A549 (cell line): ENCODE results near the gene FAM181A. TPM values are rescaled to one million over a fixed set of nuclear protein-coding genes. Genes with fewer than 3 reads are reported as not detected.

Experiments
- ATAC-seq, 2 experiments: fragments of 200-7000 bp in 1 of 2; fragments of >200 bp in 1 of 2; cut with Nextera tagmentation in 1 of 2; cut with Tn5 transposase in 1 of 2; 3 replicates each; pipeline versions ENCODE4 v1.8.0 to v1.9.1; 2018 to 2020; ENCODE audit warnings: mild to moderate bottlenecking in 1 of 2, moderate library complexity in 1 of 2
- CTCF ChIA-PET: fragments of 300-600 bp; sonication (Branson Sonifier 250); formaldehyde crosslinking; extraction: SDS; loops from one replicate; lab custom pipeline; 2021; ENCODE audit warnings: antibody characterized with exemption, inconsistent platforms; lab: Yijun Ruan, JAX
- POLR2A ChIA-PET: fragments of 350-600 bp; formaldehyde crosslinking; extraction: SDS; loops from one replicate; lab custom pipeline; 2021; ENCODE audit warnings: antibody characterized with exemption, inconsistent platforms; lab: Yijun Ruan, JAX
- DNase-seq, 2 experiments: peaks; one replicate each; pipeline versions ENCODE4 v3.0.0 to v3.0.0-alpha.2; 2011 to 2016; ENCODE audit warnings: low read depth in 1 of 2, low spot score in 1 of 2
- FAIRE-seq: peaks from 2 replicates; lab custom pipeline; 2011; peaks lifted over from hg19 to GRCh38; lab: Jason Lieb, UNC
- H3K27ac ChIP-seq, 2 experiments: fragments of >200 bp; sonication (Bioruptor Twin); formaldehyde crosslinking; 3 replicates each; pipeline ENCODE4 v1.5.1; 2016 to 2017
- H3K4me1 ChIP-seq: fragments of >200 bp; sonication (Bioruptor Twin); formaldehyde crosslinking; 3 replicates; pipeline ENCODE4 v1.6.1; 2016
- H3K4me2 ChIP-seq: fragments of >200 bp; sonication (Bioruptor Twin); formaldehyde crosslinking; 3 replicates; pipeline ENCODE4 v1.6.1; 2016
- H3K4me3 ChIP-seq: fragments of >200 bp; sonication (Bioruptor Twin); formaldehyde crosslinking; 3 replicates; pipeline ENCODE4 v1.5.1; 2016
- H3K9me3 ChIP-seq: fragments of >200 bp; sonication (Bioruptor Twin); formaldehyde crosslinking; 3 replicates; pipeline ENCODE4 v1.6.1; 2016
- CEBPB ChIP-seq, 2 experiments: fragments of >200 bp in 1 of 2; sonication (Bioruptor Twin) in 1 of 2; formaldehyde crosslinking in 1 of 2; IDR thresholded peaks; 2 replicates each; pipeline ENCODE4 v1.6.1; 2012 to 2016
- HOXB13 ChIP-seq: fragments of 250-450 bp; sonication (Bioruptor Pico); IDR thresholded peaks from 2 replicates; pipeline ENCODE4 v1.5.0; 2020; ENCODE audit warnings: low read depth, mild to moderate bottlenecking, moderate library complexity
- KDM1A ChIP-seq: fragments of 200-600 bp; sonication (generic); IDR thresholded peaks from 2 replicates; pipeline ENCODE4 v1.6.1; 2016; ENCODE audit warnings: low read depth, mild to moderate bottlenecking
- KDM5A ChIP-seq: fragments of 200-600 bp; sonication (generic); IDR thresholded peaks from 2 replicates; pipeline ENCODE4 v1.6.1; 2016; ENCODE audit warnings: antibody characterized with exemption, mild to moderate bottlenecking
- MAFK ChIP-seq: fragments of 450-650 bp; IDR thresholded peaks from 2 replicates; pipeline ENCODE4 v1.6.1; 2014; ENCODE audit not compliant: partially characterized antibody
- POLR2A ChIP-seq: IDR thresholded peaks from 2 replicates; pipeline ENCODE4 v1.6.1; 2012; ENCODE audit warnings: mild to moderate bottlenecking, low read length
- SREBF2 ChIP-seq: fragments of 450-650 bp; IDR thresholded peaks from 2 replicates; pipeline ENCODE4 v1.6.1; 2014; ENCODE audit warnings: mild to moderate bottlenecking, moderate library complexity
- TP53 ChIP-seq: fragments of 250-450 bp; sonication (Bioruptor Pico); IDR thresholded peaks from 2 replicates; pipeline ENCODE4 v1.5.0; 2021; ENCODE audit warnings: mild to moderate bottlenecking, moderate library complexity
- ZFP36 ChIP-seq: fragments of 450-650 bp; IDR thresholded peaks from 2 replicates; pipeline ENCODE4 v1.6.1; 2014; ENCODE audit warnings: borderline replicate concordance; ENCODE audit not compliant: partially characterized antibody
- ZNF302 ChIP-seq: fragments of 250-450 bp; sonication (Bioruptor Pico); IDR thresholded peaks from 2 replicates; pipeline ENCODE4 v1.9.0; 2021; ENCODE audit warnings: inconsistent platforms, mild to moderate bottlenecking, moderate library complexity
- WGBS: methylation state at CpG from one replicate; pipeline ENCODE4 v1.1.6; 2017; ENCODE audit errors: missing lambda C conversion rate; 5-methylcytosine and 5-hydroxymethylcytosine counted together
- polyA plus RNA-seq, 4 experiments: library from polyadenylated mRNA; depleted of rRNA in 3 of 4; stranded (reverse); fragments of >200 nt; fragmentation: RNase III in 1 of 4; extraction: RNeasy Plus Mini Kit Qiagen cat#74134 plus additional on column Dnase treatment in 1 of 4; gene quantifications; 2 replicates in 3 of 4; 3 replicates in 1 of 4; pipeline ENCODE4 v1.2.3, GENCODE V29; 2011 to 2017
- TF ChIP-seq, protein P1 (sequence below): IDR thresholded peaks from 2 replicates; pipeline ENCODE4 v1.6.1; 2012
- TF ChIP-seq, protein P2 (sequence below): IDR thresholded peaks from 2 replicates; pipeline ENCODE4 v1.6.1; 2012
- TF ChIP-seq, protein P3 (sequence below): fragments of >200 bp; sonication (Bioruptor Twin); formaldehyde crosslinking; IDR thresholded peaks from 3 replicates; pipeline ENCODE4 v1.6.1; 2016
- TF ChIP-seq, protein P4 (sequence below): fragments of 200-600 bp; sonication (generic); IDR thresholded peaks from 2 replicates; pipeline ENCODE4 v1.6.1; 2016; ENCODE audit warnings: antibody characterized with exemption, mild to moderate bottlenecking, moderate library complexity
- TF ChIP-seq, protein P5 (sequence below): fragments of 150-350 bp; IDR thresholded peaks from 2 replicates; pipeline ENCODE4 v1.6.1; 2014; ENCODE audit warnings: low read depth, mild to moderate bottlenecking, low read length

Gene FAM181A
- polyA plus RNA-seq, 2 of the 4 experiments (the other 2 are of a cell fraction) = not detected

DNA sequence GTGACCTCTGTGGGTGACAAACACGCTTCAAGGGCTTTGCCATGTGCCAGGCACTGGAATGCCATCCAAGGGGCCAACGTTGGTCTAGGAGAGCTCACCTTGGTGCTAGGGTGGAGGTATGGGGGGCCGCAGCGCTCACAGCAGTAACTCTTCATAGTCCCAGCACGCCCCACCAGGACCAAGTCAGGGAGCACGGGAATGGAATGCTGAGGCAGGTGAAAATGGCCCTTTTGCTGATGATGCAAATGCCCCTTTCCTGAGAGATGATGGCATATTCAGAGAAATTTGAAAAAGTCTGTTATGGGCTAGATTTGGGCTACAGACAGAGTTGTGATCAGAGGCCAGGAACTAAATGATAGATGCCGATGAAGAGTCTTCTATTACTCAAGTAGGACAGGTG lies 10.0 kb upstream of the FAM181A start:
- no peak for FAIRE-seq
- 20% methylated on average over 7 of the region's 7 CpGs for WGBS
- TF ChIP-seq, protein P1, sequence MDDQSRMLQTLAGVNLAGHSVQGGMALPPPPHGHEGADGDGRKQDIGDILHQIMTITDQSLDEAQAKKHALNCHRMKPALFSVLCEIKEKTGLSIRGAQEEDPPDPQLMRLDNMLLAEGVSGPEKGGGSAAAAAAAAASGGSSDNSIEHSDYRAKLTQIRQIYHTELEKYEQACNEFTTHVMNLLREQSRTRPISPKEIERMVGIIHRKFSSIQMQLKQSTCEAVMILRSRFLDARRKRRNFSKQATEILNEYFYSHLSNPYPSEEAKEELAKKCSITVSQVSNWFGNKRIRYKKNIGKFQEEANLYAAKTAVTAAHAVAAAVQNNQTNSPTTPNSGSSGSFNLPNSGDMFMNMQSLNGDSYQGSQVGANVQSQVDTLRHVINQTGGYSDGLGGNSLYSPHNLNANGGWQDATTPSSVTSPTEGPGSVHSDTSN = no peak
- peak; percentile 40 for TF ChIP-seq MAFK
- TF ChIP-seq, protein P2, sequence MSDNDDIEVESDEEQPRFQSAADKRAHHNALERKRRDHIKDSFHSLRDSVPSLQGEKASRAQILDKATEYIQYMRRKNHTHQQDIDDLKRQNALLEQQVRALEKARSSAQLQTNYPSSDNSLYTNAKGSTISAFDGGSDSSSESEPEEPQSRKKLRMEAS = no peak
- Histone ChIP-seq H3K4me1 (no peaks in the 10 kb centered on the region), H3K27ac (no peak overlapping the region), H3K9me3 (peaks cover 9% of the 10 kb centered on the region; the same call in 1 of the 3 replicates), H3K4me2 (no peak overlapping the region), H3K4me3 (no peak overlapping the region)
- ChIA-PET CTCF (interaction anchor here (1.3 to 1.9 kb wide), 2 partner anchors 19 to 23 kb away, joined by 5 to 6 read pairs; no protein-coding TSS in a partner anchor), POLR2A (no interaction called here)
- no peak for ATAC-seq
- DNase-seq = no peak

DNA sequence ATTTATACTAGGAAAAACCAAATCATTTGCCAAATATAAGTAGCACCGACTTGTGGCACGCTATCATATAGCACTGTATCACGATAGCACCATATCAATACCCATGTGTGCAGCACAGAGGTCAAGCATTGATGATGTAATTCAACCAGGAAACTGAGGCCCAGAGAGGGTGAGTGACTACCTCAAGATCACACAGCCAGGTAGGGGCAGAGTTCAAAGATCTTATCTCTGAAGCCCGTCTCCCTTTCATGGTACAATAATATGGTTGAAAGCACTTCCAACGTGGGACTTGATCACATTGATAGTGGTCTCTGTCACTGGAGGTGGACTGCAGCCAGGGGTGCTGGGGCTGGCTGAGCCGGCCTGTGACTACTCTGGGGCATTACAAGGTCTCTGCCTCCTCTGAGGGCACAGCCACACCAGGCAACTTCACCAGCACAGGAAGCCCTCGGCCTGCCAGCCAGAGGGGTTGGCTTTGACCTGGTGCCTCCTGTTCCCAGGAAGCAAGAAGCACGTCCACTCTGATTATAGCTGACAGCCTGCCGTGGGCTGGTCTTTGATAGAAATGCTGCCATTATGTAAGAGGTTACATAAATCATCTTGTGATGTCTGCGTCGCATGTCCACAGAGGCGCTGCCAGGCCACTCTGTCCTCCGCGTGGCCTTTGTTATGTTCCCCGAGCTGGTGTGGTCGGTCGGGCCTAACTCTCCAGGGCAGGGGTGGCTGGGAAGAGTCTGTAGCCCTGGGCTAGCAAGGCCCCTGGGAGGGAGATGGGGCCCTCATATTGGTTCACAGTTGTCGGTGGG lies 5.9 kb upstream of the FAM181A start:
- ChIA-PET CTCF (interaction anchor here (1.3 to 1.5 kb wide), 2 partner anchors 16 to 19 kb away, joined by 4 read pairs; no protein-coding TSS in a partner anchor), POLR2A (no interaction called here)
- no peaks in the 10 kb centered on the region for H3K4me1 ChIP-seq
- ATAC-seq (no peak), FAIRE-seq (no peak), DNase-seq (no peak)
- no peak for TF ChIP-seq HOXB13 (CRISPR knock-in tag)
- TF ChIP-seq, protein P1 = no peak
- TF ChIP-seq SREBF2 = no peak
- TF ChIP-seq, protein P3, sequence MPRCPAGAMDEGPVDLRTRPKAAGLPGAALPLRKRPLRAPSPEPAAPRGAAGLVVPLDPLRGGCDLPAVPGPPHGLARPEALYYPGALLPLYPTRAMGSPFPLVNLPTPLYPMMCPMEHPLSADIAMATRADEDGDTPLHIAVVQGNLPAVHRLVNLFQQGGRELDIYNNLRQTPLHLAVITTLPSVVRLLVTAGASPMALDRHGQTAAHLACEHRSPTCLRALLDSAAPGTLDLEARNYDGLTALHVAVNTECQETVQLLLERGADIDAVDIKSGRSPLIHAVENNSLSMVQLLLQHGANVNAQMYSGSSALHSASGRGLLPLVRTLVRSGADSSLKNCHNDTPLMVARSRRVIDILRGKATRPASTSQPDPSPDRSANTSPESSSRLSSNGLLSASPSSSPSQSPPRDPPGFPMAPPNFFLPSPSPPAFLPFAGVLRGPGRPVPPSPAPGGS = no peak
- H3K4me2 ChIP-seq = no peak overlapping the region
- peaks cover 9% of the 10 kb centered on the region; the same call in 1 of the 3 replicates for H3K9me3 ChIP-seq
- H3K27ac ChIP-seq = no peak overlapping the region
- 63% methylated on average over 16 of the region's 18 CpGs for WGBS
- H3K4me3 ChIP-seq = no peak overlapping the region

DNA sequence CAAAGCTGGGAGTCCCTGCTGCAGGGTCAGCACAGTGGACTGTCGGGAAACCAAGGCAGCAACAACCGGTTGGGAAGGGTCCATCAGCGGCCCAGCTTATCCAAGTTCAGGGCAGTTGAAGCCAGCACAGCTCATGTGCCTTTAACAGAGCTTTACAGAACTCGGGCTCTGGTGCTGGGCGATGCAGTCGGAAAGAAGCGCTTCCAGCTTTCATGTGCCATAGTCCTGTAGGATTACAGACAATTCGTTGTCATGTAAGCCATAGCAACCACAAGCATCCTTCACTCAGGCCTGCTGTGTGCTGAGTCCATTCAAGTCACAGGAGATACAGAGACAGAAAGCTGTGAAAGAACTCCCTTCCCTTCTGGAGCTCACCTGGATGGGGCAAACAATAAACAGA lies 3.5 kb upstream of the FAM181A start:
- WGBS = 58% methylated on average over 8 of the region's 8 CpGs

More for the DNA sequence above, 3.5 kb upstream of the FAM181A start:
- TF ChIP-seq ZFP36 (no peak), KDM5A (no peak), TP53 (no peak), CEBPB (IDR thresholded peaks at IDR 0.05) (no peak), KDM1A (no peak), POLR2A (no peak), ZNF302 (CRISPR knock-in tag) (no peak)
- TF ChIP-seq, protein P4, sequence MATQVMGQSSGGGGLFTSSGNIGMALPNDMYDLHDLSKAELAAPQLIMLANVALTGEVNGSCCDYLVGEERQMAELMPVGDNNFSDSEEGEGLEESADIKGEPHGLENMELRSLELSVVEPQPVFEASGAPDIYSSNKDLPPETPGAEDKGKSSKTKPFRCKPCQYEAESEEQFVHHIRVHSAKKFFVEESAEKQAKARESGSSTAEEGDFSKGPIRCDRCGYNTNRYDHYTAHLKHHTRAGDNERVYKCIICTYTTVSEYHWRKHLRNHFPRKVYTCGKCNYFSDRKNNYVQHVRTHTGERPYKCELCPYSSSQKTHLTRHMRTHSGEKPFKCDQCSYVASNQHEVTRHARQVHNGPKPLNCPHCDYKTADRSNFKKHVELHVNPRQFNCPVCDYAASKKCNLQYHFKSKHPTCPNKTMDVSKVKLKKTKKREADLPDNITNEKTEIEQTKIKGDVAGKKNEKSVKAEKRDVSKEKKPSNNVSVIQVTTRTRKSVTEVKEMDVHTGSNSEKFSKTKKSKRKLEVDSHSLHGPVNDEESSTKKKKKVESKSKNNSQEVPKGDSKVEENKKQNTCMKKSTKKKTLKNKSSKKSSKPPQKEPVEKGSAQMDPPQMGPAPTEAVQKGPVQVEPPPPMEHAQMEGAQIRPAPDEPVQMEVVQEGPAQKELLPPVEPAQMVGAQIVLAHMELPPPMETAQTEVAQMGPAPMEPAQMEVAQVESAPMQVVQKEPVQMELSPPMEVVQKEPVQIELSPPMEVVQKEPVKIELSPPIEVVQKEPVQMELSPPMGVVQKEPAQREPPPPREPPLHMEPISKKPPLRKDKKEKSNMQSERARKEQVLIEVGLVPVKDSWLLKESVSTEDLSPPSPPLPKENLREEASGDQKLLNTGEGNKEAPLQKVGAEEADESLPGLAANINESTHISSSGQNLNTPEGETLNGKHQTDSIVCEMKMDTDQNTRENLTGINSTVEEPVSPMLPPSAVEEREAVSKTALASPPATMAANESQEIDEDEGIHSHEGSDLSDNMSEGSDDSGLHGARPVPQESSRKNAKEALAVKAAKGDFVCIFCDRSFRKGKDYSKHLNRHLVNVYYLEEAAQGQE = no peak
- TF ChIP-seq, protein P5, sequence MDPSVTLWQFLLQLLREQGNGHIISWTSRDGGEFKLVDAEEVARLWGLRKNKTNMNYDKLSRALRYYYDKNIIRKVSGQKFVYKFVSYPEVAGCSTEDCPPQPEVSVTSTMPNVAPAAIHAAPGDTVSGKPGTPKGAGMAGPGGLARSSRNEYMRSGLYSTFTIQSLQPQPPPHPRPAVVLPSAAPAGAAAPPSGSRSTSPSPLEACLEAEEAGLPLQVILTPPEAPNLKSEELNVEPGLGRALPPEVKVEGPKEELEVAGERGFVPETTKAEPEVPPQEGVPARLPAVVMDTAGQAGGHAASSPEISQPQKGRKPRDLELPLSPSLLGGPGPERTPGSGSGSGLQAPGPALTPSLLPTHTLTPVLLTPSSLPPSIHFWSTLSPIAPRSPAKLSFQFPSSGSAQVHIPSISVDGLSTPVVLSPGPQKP = no peak
- no peak overlapping the region for H3K27ac ChIP-seq
- DNase-seq (no peak), FAIRE-seq (no peak), ATAC-seq (no peak)
- ChIA-PET CTCF (interaction anchor here (0.7 to 3.1 kb wide), 5 partner anchors 12 to 269 kb away, joined by 3 to 17 read pairs (median 4); no protein-coding TSS in a partner anchor), POLR2A (no interaction called here)
- peaks cover 9% of the 10 kb centered on the region; the same call in 1 of the 3 replicates for H3K9me3 ChIP-seq
- H3K4me3 ChIP-seq = no peak overlapping the region
- H3K4me2 ChIP-seq = no peak overlapping the region
- no peaks in the 10 kb centered on the region for H3K4me1 ChIP-seq
